Keratinocyte (primary cell): ENCODE data around the gene MRM2. TPM values are rescaled to one million over a fixed set of nuclear protein-coding genes. Genes with fewer than 3 reads are reported as not detected.

Source experiments
- DNase-seq: peaks from one replicate; pipeline ENCODE4 v3.0.0-alpha.2; 2011; ENCODE audit warnings: low read depth, missing footprints, low spot score
- FAIRE-seq: peaks from 2 replicates; lab custom pipeline; 2011; peaks lifted over from hg19 to GRCh38; lab: Jason Lieb, UNC
- H2AFZ ChIP-seq: 2 replicates; pipeline ENCODE4 v1.6.0; 2012; ENCODE audit warnings: low read length, control low read depth, inconsistent platforms; ENCODE audit not compliant: control insufficient read depth
- H3K27ac ChIP-seq: 2 replicates; pipeline ENCODE4 v1.5.1; 2011; ENCODE audit warnings: low read length; ENCODE audit not compliant: control insufficient read depth, insufficient read depth
- H3K27me3 ChIP-seq: 3 replicates; pipeline ENCODE4 v1.6.0; 2011; ENCODE audit warnings: low read length; ENCODE audit not compliant: control insufficient read depth, insufficient read depth; ENCODE audit errors: extremely low read depth
- H3K36me3 ChIP-seq, 2 experiments: 2 replicates in 1 of 2; 3 replicates in 1 of 2; pipeline ENCODE4 v1.5.1; 2011; ENCODE audit warnings: low read length in 2 of 2, mild to moderate bottlenecking in 1 of 2; ENCODE audit not compliant: control insufficient read depth in 2 of 2, insufficient read depth in 2 of 2; ENCODE audit errors: extremely low read depth in 1 of 2
- H3K4me1 ChIP-seq: 3 replicates; pipeline ENCODE4 v1.5.1; 2011; ENCODE audit warnings: low read length; ENCODE audit not compliant: control insufficient read depth, insufficient read depth; ENCODE audit errors: extremely low read depth
- H3K4me2 ChIP-seq: 3 replicates; pipeline ENCODE4 v1.6.0; 2011; ENCODE audit warnings: low read depth, low read length; ENCODE audit not compliant: control insufficient read depth, insufficient read depth; ENCODE audit errors: extremely low read depth
- H3K4me3 ChIP-seq, 3 experiments: fragments of 200-600 bp in 1 of 3; sonication (generic) in 1 of 3; 2 replicates in 2 of 3; 3 replicates in 1 of 3; pipeline ENCODE4 v1.5.1; 2011 to 2016; ENCODE audit warnings: low read length in 3 of 3, mild to moderate bottlenecking in 3 of 3, control low read depth in 2 of 3, inconsistent platforms in 1 of 3, low read depth in 1 of 3, mixed read lengths in 1 of 3, mixed run types in 1 of 3, moderate library complexity in 1 of 3; ENCODE audit not compliant: control insufficient read depth in 2 of 3, insufficient read depth in 2 of 3; ENCODE audit errors: extremely low read depth in 1 of 3
- H3K79me2 ChIP-seq: 2 replicates; pipeline ENCODE4 v1.6.0; 2012; ENCODE audit warnings: low read length; ENCODE audit not compliant: control insufficient read depth, insufficient read depth
- H3K9ac ChIP-seq: 3 replicates; pipeline ENCODE4 v1.6.0; 2011; ENCODE audit warnings: low read length; ENCODE audit not compliant: control insufficient read depth, insufficient read depth; ENCODE audit errors: extremely low read depth
- H3K9me1 ChIP-seq: 3 replicates; pipeline ENCODE4 v1.6.0; 2011; ENCODE audit warnings: low read length; ENCODE audit not compliant: control insufficient read depth, insufficient read depth; ENCODE audit errors: extremely low read depth
- H3K9me3 ChIP-seq: 2 replicates; pipeline ENCODE4 v1.5.1; 2012; ENCODE audit warnings: low read depth, low read length; ENCODE audit not compliant: control insufficient read depth
- H4K20me1 ChIP-seq: 3 replicates; pipeline ENCODE4 v1.6.0; 2011; ENCODE audit warnings: low read length; ENCODE audit not compliant: control insufficient read depth, insufficient read depth; ENCODE audit errors: extremely low read depth
- CTCF ChIP-seq, 3 experiments: IDR thresholded peaks in 1 of 3; conservative IDR thresholded peaks in 1 of 3; optimal IDR thresholded peaks in 1 of 3; 2 replicates in 2 of 3; 3 replicates in 1 of 3; pipeline versions ENCODE3 to v1.5.1; 2011; ENCODE audit warnings: low read length in 3 of 3, mild to moderate bottlenecking in 3 of 3, moderate library complexity in 2 of 3, control low read depth in 1 of 3, inconsistent platforms in 1 of 3; ENCODE audit not compliant: insufficient read depth in 2 of 3; ENCODE audit errors: extremely low read depth in 1 of 3
- EZH2 ChIP-seq: IDR thresholded peaks from one replicate; pipeline ENCODE4 v1.6.1; 2012; ENCODE audit warnings: inconsistent platforms, mild to moderate bottlenecking, low read length, moderate library complexity
- dilution Hi-C: fragments of 300-500 bp; cut with MboI; formaldehyde crosslinking; loops from one replicate; pipeline ENCODE4 v1.7.0; 2020; ENCODE audit warnings: low sequenced_read_pairs; ENCODE audit not compliant: extremely low pct_ligation_motif_present
- polyA plus RNA-seq, 5 experiments: library from polyadenylated mRNA; depleted of rRNA in 3 of 5; stranded (reverse) in 3 of 5; stranded (forward) in 1 of 5; unstranded in 1 of 5; fragments of >200 nt; gene quantifications; 1 replicate in 1 of 5; 2 replicates in 3 of 5; 3 replicates in 1 of 5; pipeline versions ENCODE4 v1.2.1 to v1.2.3, GENCODE V29; 2011 to 2012; ENCODE audit warnings: missing spikeins in 2 of 5, low read depth in 1 of 5, low replicate concordance in 1 of 5

The MRM2 gene
- polyA plus RNA-seq, 1 donor (not counting 4 experiments of a cell fraction or from before 2014, with no cell fraction given): 21.5 TPM

- H3K4me3 ChIP-seq: no peak overlapping the region
- dilution Hi-C loops: no loop called here
- peaks cover 6% of the 10 kb centered on the region for H4K20me1 ChIP-seq
- H3K9ac ChIP-seq: no peak overlapping the region
- H3K4me1 ChIP-seq: peaks cover 25% of the 10 kb centered on the region
- no peak overlapping the region for H3K4me2 ChIP-seq
- H3K27me3 ChIP-seq: no peaks in the 10 kb centered on the region
- H3K36me3 ChIP-seq: peaks cover 23 to 31% of the 10 kb centered on the region in 2 experiments
- no peaks in the 10 kb centered on the region for H3K9me3 ChIP-seq
- no peak overlapping the region for H2AFZ ChIP-seq
- H3K9me1 ChIP-seq: no peaks in the 10 kb centered on the region
- DNase-seq (no peak), FAIRE-seq (no peak)
- no peak overlapping the region for H3K27ac ChIP-seq
- H3K79me2 ChIP-seq: peaks cover 34% of the 10 kb centered on the region
- TF ChIP-seq CTCF (optimal IDR thresholded peaks at IDR 0.05 in 1 of 3, IDR thresholded peaks at IDR 0.05 in 1 of 3, conservative IDR thresholded peaks at IDR 0.05 in 1 of 3; ENCODE audit: extremely low read depth in 1 of 3, insufficient read depth in 2 of 3, low read length in 3 of 3) (no peak), EZH2 (no peak)
Measured at GRCh38 chr7:2222516-2222915, 19.5 kb downstream of the MRM2 start.

- Histone ChIP-seq H3K27me3 (no peaks in the 10 kb centered on the region), H2AFZ (no peak overlapping the region), H4K20me1 (peaks cover 6% of the 10 kb centered on the region), H3K9ac (no peak overlapping the region), H3K4me1 (peaks cover 22% of the 10 kb centered on the region), H3K36me3 (peaks cover 27% of the 10 kb centered on the region in 2 experiments), H3K4me3 (no peak overlapping the region), H3K4me2 (no peak overlapping the region), H3K79me2 (peaks cover 32% of the 10 kb centered on the region), H3K9me3 (no peaks in the 10 kb centered on the region), H3K27ac (no peak overlapping the region), H3K9me1 (no peaks in the 10 kb centered on the region)
- DNase-seq (no peak), FAIRE-seq (no peak)
- dilution Hi-C loops: no loop called here
- TF ChIP-seq CTCF (optimal IDR thresholded peaks at IDR 0.05 in 1 of 3, IDR thresholded peaks at IDR 0.05 in 1 of 3, conservative IDR thresholded peaks at IDR 0.05 in 1 of 3; ENCODE audit: extremely low read depth in 1 of 3, insufficient read depth in 2 of 3, low read length in 3 of 3): no peak
- TF ChIP-seq EZH2: no peak
Measured at GRCh38 chr7:2220954-2221353, 21.1 kb downstream of the MRM2 start.
